Raji (cell line): ENCODE measurements around the gene LYAR.
A peak's percentile ranks its signal among the peaks of the same experiment; 100 is the strongest.

Experiments used
- POLR2A ChIP-seq: IDR thresholded peaks from 2 replicates; pipeline ENCODE4 v1.6.1; 2011; ENCODE audit warnings: low read depth, low read length, control low read depth; ENCODE audit not compliant: insufficient read depth

Gene LYAR

GRCh38 chr4:4289941-4290850, at the start of gene LYAR, which contains the start of gene ZBTB49:
TSS of gene LYAR (minus strand) at chr4:4290154. CDS start at chr4:4283742, 6,412 bp downstream.
TSS of gene ZBTB49 (plus strand) at chr4:4290251. CDS start at chr4:4299946, 9,695 bp downstream.
- TF ChIP-seq POLR2A = peak; percentile 97

GRCh38 chr4:4339504-4340085, 49.6 kb upstream of the LYAR start:
- no peak for TF ChIP-seq POLR2A

GRCh38 chr4:4338210-4339001, 48.5 kb upstream of the LYAR start:
- TF ChIP-seq POLR2A = no peak

GRCh38 chr4:4334798-4335520, 45.0 kb upstream of the LYAR start:
- no peak for TF ChIP-seq POLR2A

GRCh38 chr4:4333265-4333706, 43.3 kb upstream of the LYAR start:
- TF ChIP-seq POLR2A = no peak

- TF ChIP-seq POLR2A = no peak
These were observed 42.6 kb upstream of the LYAR start for GRCh38 chr4:4332529-4332928.

GRCh38 chr4:4330794-4331193, 40.8 kb upstream of the LYAR start:
- TF ChIP-seq POLR2A = no peak

GRCh38 chr4:4329496-4329895, 39.5 kb upstream of the LYAR start:
- no peak for TF ChIP-seq POLR2A

GRCh38 chr4:4328840-4329239, 38.9 kb upstream of the LYAR start:
- TF ChIP-seq POLR2A = no peak

- TF ChIP-seq POLR2A = no peak
These were observed 38.3 kb upstream of the LYAR start for GRCh38 chr4:4328206-4328605.

- TF ChIP-seq POLR2A = no peak
These were observed 37.7 kb upstream of the LYAR start for GRCh38 chr4:4327652-4328121.

GRCh38 chr4:4326166-4326565, 36.2 kb upstream of the LYAR start:
- TF ChIP-seq POLR2A = no peak

- TF ChIP-seq POLR2A = no peak
These were observed 35.4 kb upstream of the LYAR start for GRCh38 chr4:4325321-4325720.

GRCh38 chr4:4323705-4324534, 34.0 kb upstream of the LYAR start:
- no peak for TF ChIP-seq POLR2A
